A204.1 (cell line): ENCODE results near the gene IGFBP1.
"Not testable (repeated sequence)": the region's sequence is repeated elsewhere in the genome, so short reads cannot be mapped to it uniquely, and the experiment has no call there.

Experiments
- FAIRE-seq: peaks from 2 replicates; lab custom pipeline; 2012; peaks lifted over from hg19 to GRCh38; lab: Jason Lieb, UNC

The IGFBP1 gene

GRCh38 chr7:45888185-45888992 is at the start of gene IGFBP1:
TSS of gene IGFBP1 (plus strand) at chr7:45888488. CDS start at chr7:45888653, 165 bp downstream.
- FAIRE-seq, result no peak

- not testable (repeated sequence) for FAIRE-seq
Measured at GRCh38 chr7:45838852-45839251, 49.4 kb upstream of the IGFBP1 start.

- FAIRE-seq, result not testable (repeated sequence)
Measured at GRCh38 chr7:45841926-45842717, 46.2 kb upstream of the IGFBP1 start.

- not testable (repeated sequence) for FAIRE-seq
Measured at GRCh38 chr7:45846536-45846935, 41.8 kb upstream of the IGFBP1 start.

- not testable (repeated sequence) for FAIRE-seq
Measured at GRCh38 chr7:45848734-45849133, 39.6 kb upstream of the IGFBP1 start.

GRCh38 chr7:45852984-45853383 is 35.3 kb upstream of the IGFBP1 start:
- FAIRE-seq, result not testable (repeated sequence)

GRCh38 chr7:45853491-45853890 is 34.8 kb upstream of the IGFBP1 start:
- FAIRE-seq, result not testable (repeated sequence)

GRCh38 chr7:45855680-45856079 is 32.6 kb upstream of the IGFBP1 start:
- not testable (repeated sequence) for FAIRE-seq

GRCh38 chr7:45856888-45857287 is 31.4 kb upstream of the IGFBP1 start:
- not testable (repeated sequence) for FAIRE-seq

- no peak for FAIRE-seq
Measured at GRCh38 chr7:45863715-45864114, 24.6 kb upstream of the IGFBP1 start.

GRCh38 chr7:45865594-45866410 is 22.5 kb upstream of the IGFBP1 start:
- no peak for FAIRE-seq

- no peak for FAIRE-seq
Measured at GRCh38 chr7:45867471-45867870, 20.8 kb upstream of the IGFBP1 start.

- no peak for FAIRE-seq
Measured at GRCh38 chr7:45869426-45869825, 18.9 kb upstream of the IGFBP1 start.

- no peak for FAIRE-seq
Measured at GRCh38 chr7:45872116-45873034, 15.9 kb upstream of the IGFBP1 start.

- FAIRE-seq, result no peak
Measured at GRCh38 chr7:45873035-45873354, 15.3 kb upstream of the IGFBP1 start, which contains the start of gene CCDC201. TSS of gene CCDC201 (minus strand) at chr7:45873082. CDS start at chr7:45873007, 75 bp downstream.

GRCh38 chr7:45873355-45873754 is 14.9 kb upstream of the IGFBP1 start:
- FAIRE-seq, result no peak

GRCh38 chr7:45874408-45875131 is 13.7 kb upstream of the IGFBP1 start:
- no peak for FAIRE-seq

GRCh38 chr7:45876519-45876918 is 11.8 kb upstream of the IGFBP1 start:
- no peak for FAIRE-seq

- no peak for FAIRE-seq
Measured at GRCh38 chr7:45878457-45879144, 9.7 kb upstream of the IGFBP1 start.

- no peak for FAIRE-seq
Measured at GRCh38 chr7:45880433-45880860, 7.8 kb upstream of the IGFBP1 start.
